LoVo (cell line): ENCODE measurements around the gene CDC42BPB.

ENCODE experiments used
- DNase-seq: peaks from one replicate; pipeline ENCODE4 v3.0.0-alpha.2; 2016; ENCODE audit warnings: low spot score

The CDC42BPB gene, protein sequence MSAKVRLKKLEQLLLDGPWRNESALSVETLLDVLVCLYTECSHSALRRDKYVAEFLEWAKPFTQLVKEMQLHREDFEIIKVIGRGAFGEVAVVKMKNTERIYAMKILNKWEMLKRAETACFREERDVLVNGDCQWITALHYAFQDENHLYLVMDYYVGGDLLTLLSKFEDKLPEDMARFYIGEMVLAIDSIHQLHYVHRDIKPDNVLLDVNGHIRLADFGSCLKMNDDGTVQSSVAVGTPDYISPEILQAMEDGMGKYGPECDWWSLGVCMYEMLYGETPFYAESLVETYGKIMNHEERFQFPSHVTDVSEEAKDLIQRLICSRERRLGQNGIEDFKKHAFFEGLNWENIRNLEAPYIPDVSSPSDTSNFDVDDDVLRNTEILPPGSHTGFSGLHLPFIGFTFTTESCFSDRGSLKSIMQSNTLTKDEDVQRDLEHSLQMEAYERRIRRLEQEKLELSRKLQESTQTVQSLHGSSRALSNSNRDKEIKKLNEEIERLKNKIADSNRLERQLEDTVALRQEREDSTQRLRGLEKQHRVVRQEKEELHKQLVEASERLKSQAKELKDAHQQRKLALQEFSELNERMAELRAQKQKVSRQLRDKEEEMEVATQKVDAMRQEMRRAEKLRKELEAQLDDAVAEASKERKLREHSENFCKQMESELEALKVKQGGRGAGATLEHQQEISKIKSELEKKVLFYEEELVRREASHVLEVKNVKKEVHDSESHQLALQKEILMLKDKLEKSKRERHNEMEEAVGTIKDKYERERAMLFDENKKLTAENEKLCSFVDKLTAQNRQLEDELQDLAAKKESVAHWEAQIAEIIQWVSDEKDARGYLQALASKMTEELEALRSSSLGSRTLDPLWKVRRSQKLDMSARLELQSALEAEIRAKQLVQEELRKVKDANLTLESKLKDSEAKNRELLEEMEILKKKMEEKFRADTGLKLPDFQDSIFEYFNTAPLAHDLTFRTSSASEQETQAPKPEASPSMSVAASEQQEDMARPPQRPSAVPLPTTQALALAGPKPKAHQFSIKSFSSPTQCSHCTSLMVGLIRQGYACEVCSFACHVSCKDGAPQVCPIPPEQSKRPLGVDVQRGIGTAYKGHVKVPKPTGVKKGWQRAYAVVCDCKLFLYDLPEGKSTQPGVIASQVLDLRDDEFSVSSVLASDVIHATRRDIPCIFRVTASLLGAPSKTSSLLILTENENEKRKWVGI (N-terminal part only)

GRCh38 chr14:103057372-103058163 lies at the start of gene CDC42BPB:
CDC42BPB (minus strand) TSS chr14:103057549; CDS start chr14:103057173, 376 bp downstream.
- DNase-seq: peak; percentile 95

DNA sequence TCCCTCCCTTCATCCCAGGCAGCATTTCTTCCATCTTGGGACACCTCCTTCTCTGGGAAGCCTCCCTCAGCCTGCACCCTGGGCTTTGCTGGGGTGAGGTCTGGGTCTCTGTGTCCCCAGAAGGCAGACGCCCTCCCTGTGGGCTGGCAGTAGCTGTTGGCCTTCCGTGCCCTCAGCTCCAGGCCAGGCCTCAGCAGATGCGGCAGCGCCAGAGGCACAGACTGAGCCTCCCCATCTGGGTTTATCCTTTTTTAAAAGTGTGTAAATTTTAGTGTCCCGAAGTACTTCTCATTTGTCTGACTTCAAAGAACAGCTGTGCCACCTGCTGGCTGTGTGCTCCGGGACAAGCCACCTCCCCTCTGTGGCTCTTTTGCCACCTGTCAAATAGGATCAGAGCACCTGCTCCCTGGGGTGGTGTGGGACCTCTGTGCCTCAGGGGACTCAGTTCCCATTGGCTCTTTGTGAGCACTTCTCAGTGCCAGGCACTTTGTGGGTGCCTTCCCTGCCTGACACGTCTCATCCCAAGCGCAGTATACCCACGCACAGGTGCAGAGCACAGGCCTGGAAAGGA lies 48.3 kb upstream of the CDC42BPB start:
- DNase-seq: peak; percentile 18

DNA sequence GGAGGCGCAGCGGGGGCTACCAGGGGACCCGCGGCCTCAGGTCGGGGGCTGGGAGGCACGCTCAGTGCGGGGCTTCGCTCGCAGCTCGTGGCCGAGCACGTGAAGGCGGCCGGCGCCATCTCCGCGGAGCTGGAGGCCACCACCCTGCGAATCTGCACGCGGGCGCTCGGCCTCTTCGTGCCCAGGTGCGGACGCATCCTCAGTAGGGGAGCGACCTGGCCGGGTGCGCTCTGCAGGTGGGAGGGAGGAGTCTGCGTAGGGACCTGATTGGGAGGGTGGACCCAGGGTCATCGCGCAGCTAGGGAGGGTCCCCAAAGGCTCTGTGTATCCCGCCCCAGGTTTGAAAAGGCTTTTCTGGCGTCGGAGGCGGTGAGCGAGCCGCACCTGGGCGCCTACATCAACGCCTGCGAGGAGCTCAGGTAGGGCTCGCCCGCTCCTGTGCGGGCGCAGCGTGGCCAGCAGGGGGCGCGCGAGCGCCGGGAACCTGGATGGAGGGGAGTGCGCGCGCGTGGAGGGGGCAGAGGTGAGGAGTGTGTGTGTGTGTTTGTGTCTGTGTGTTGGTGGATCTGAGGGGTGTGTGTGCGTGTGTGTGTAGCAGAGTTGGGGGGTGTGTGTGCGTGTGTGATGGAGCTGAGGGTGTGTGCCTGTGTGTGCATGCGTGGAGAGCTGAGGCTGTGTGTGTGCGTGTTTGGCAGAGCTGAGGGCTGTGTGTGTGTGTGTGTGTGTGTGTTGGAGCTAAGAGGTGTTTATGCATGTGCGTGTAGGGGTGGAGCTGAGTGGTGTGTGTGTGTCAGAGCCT lies 47.5 kb upstream of the CDC42BPB start:
- peak; percentile 54 for DNase-seq

- no peak for DNase-seq
Observed at GRCh38 chr14:103104389-103104653, 47.0 kb upstream of the CDC42BPB start.

DNA sequence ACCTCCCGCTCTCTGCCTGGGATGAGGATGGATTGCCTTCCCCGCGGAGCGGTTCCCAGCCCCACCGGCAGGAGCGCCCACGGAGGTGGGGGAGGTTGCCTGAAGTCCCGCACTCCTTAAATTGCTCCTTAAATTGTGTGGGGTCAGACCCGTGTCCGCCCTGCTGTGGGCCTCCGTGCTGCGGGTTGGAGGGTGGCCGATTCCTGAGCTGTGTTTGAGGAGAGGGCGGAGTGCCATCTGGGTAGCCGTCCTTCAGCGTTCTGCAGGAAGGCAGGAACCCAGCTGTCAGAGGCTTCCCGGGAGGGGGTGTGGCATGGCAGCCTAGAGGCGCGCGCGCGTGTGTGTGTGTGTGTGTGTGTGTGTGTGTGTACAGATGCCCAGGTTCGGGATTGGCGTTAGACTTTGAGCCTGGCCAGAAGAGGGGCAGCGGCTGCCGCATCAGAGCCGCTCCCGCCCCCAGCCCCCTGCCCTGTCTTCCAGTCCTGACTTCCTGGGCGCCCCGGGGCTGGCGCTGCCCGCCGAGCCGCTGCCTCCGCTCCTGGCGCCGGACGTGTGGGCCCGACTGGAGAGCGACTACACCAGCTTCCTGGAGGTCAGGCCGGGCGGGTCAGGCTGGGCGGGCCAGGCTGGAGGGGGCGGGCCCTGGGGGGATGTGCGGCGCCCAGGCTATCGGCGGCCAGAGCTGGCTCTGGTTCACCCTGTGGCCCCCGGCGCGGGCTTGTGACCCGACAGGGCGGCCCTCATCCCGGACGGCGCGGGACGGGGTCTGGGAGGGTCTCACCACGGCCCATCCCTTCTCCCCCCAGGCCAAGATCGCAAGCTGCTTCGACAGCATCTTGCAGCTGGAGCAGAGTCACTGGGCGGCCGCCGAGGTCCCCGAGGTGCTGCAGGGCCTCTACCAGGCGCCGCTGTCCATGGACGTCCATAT lies 46.4 kb upstream of the CDC42BPB start:
- peak; percentile 18 for DNase-seq

GRCh38 chr14:103102689-103103260 lies 45.4 kb upstream of the CDC42BPB start:
- no peak for DNase-seq

DNA sequence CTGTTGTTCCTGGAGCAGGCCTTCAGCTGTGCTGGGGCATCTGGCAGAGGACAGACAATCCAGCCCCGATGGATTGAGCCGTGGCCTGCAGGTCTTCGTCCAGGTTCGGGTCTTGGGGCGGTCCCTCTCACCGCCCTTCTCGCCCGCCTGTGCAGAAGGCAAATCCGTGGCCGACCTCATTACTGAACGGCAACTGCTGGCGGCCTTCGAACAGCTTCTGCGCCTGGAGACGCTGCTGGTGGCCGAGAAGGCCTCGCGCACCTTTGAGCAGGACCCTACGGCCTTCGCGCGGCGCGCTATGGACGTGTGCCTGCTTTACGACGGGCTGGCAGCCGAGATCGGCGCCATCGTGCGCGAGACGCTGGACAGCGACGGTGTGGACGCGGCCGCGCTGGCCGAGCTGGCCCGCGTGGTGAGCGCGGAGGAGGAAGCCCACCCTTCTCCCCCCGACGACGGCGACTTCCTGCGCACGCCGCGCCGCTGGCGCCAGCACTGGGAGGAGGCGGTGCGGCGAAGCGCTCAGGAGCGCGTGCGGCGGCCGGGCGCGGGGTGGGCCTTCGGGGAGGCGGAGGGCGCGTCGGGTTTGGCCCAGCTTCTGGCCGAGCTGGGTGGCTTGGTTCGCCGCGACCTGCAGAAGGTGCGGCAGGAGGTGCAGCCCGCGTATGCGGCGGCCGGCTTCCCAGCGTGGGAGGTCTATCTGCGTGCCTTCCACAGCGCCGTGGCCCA lies 44.8 kb upstream of the CDC42BPB start:
- no peak for DNase-seq

DNA sequence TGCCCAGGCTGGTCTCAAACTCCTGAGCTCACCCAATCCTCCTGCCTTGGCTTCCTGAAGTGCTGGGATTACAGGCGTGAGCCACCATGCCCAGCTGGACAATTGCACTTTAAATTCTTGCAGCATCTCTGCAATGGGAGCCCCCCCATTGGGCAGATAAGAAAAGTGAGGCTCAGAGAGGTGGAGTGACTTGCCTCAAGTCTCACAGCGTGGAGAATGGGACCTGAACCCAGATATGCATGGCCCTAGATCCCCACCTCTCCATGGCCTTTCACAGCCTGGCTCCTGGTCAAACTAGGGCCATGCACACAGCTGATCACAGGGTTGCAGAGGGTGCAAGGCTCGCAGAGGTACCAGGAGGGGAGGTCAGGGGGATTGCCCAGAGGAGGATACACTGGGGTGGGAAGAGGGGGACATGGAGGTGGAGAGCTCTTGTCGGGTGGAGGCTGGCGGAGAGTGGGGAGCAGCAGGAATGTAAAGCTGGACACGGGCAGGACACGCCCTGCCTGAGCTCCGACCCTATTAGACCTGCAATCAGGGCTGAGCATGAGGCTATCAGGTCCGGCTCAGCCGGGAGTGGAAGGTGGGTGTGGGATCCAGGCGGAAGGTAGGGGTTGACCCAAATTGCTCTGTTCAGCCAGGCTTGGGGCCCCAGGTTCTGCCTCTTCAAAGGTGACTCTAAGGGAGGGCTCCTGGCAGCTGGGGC lies 44.1 kb upstream of the CDC42BPB start:
- DNase-seq: no peak

DNA sequence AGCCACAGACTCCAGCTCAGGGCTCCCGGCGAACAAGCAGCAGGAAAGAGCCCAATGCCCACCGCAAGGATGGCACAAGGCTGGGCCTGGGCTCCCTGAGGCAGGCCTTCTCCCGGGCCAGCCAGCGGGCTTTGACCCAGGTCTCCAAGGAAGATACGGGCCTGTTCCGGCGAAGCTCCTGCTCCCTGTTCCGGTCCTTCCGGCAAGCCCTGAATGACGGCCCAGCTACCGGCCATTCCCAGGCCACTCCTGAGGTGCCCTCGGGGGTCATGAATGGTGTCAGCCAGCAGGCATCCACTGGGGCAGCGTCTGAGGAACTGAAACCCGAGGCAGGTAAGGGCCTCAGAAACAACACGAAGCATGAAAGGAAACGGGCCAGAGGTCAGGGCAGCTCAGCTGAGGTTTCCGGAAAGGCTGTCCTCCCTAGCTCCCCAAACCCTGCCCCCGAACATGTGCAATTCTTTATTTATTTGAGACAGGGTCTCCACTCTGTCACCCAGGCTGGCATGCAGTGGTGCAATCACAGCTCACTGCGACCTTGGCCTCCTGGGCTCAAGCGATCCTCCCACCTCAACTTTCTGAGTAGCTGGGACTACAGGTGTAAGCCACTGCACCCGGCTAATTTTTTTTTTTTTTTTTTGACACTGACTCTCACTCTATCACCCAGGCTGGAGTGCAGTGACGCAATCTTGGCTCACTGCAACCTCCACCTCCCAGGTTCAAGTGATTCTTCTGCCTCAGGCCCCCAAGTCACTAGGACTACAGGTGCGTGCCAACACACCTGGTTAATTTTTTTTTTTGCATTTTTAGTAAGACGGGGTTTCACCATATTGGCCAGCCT lies 43.2 kb upstream of the CDC42BPB start:
- DNase-seq: no peak

- DNase-seq: no peak
Observed at GRCh38 chr14:103099733-103100280, 42.5 kb upstream of the CDC42BPB start.

- DNase-seq: no peak
Observed at GRCh38 chr14:103099081-103099732, 41.9 kb upstream of the CDC42BPB start.

DNA sequence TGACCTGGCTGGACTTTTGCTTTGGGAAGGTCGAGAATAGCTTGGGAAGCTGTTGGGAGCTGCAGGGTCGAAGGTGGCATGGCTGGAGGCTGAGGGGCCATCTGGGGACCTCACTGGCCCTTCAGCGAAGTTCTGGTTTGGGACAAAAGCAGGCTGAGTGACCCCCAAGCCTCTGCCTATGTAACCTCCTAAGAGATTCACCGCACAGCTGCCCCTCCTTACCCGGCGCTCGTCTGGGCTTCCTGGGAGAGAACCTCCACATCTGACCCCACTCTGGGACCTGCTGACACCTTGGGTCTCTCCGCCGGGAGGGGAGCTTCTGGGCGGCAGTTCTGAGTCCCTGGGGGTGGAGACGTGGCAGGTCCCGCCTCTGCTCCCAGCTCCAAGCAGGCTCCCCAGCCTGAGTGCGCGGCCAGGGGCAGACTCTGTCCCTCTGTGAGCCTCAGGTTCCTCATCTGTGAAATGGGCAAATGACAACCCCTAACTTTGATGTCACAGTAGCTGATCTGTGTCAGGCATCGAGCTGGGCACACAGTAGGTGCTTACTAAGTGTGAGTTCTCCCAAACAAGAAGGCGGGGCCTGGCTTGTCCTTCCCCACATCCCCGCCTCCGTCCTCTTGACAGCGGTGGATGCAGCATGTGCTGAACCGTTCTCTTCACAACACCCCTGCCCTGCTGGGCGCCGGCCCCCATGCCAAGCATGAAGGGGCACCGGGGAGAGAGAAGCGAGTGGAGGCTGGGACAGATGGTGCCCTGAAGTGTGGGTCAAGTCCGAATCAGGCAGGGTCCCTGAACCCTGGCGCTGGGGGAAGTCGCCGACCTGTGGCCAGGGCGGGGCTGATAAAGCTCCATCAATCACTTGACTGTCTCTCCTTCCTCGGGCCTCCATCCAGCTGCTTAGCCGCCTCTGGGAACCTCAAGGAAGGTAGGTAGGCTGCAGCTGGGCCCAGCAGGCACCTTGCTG lies 40.9 kb upstream of the CDC42BPB start:
- no peak for DNase-seq

DNA sequence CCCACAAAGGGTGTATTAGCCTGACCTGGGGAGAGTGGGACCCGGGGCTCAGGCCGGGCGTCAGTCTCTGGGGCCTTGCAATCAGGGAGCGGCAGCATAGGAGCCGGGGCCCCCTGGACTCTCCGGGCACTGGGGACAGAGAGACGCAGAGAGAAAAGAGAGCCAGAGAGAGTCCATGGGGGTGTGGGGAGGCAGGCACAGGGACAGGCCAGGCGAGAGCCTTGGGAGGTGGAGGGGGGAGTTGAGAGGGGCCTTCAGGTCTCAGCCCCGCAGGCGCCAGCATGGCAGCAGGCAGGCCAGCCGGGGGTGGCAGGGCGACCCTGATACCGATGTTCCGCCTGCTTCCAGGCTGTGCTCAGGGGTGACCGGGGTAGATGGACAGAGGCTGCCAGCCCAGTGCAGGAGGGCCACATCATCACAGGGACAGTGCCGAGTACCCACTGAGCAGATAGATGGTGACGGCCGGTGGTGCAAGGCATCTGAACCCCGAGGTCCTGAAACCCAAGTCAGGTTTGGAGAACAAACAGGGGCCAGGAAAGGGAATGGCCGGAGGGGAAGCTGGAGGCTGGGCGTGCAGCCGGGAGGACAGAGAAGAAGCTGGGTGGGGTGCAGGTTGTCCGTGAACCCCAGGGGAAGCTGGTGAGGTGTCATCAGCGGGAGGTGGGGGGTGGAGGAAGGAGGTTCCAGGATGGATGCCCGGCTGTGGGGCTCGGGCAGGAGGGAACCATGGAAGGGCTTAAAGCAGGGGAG lies 40.1 kb upstream of the CDC42BPB start:
- DNase-seq: no peak

- DNase-seq: no peak
Observed at GRCh38 chr14:103096387-103096786, 39.0 kb upstream of the CDC42BPB start.
